A673 (cell line): ENCODE data around the gene CAPZB.

ENCODE experiments used
- EZH2 ChIP-seq: fragments of 200-600 bp; sonication (generic); IDR thresholded peaks from 2 replicates; pipeline ENCODE4 v1.6.1; 2017; ENCODE audit warnings: borderline replicate concordance, low read depth, mild to moderate bottlenecking, mixed read lengths, antibody characterized with exemption, low read length; ENCODE audit not compliant: poor library complexity, severe bottlenecking
- TF ChIP-seq, protein P1 (sequence below): fragments of 300-800, 200-600 bp; sonication (generic); conservative IDR thresholded peaks from 2 replicates; pipeline ENCODE4 v1.5.1; 2017; ENCODE audit warnings: low read depth, mild to moderate bottlenecking, antibody characterized with exemption, low read length, moderate library complexity, mixed read lengths

DNA sequence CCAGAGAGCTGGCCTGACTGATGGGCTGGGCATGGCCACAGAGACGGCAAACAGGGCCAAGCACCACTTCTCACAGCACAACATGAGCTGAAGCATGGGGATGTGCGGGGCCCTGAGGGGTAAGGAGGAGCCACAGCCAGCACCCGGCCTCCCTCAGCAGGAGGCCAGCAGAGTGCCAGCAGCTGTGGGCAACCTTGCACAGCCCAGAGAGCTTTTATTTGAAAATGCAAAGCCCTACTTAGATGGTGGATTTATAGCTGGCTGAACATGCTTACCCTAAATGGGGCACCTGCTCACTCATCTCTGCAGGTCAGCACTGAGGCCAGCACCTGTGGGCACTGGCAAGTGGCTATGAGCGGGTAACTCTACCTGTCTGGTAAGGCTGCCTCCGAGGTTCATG, 129.1 kb downstream of the CAPZB start:
- no peak for TF ChIP-seq EZH2
- TF ChIP-seq, protein P1, sequence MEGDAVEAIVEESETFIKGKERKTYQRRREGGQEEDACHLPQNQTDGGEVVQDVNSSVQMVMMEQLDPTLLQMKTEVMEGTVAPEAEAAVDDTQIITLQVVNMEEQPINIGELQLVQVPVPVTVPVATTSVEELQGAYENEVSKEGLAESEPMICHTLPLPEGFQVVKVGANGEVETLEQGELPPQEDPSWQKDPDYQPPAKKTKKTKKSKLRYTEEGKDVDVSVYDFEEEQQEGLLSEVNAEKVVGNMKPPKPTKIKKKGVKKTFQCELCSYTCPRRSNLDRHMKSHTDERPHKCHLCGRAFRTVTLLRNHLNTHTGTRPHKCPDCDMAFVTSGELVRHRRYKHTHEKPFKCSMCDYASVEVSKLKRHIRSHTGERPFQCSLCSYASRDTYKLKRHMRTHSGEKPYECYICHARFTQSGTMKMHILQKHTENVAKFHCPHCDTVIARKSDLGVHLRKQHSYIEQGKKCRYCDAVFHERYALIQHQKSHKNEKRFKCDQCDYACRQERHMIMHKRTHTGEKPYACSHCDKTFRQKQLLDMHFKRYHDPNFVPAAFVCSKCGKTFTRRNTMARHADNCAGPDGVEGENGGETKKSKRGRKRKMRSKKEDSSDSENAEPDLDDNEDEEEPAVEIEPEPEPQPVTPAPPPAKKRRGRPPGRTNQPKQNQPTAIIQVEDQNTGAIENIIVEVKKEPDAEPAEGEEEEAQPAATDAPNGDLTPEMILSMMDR = no peak
